IMR-90 (cell line): ENCODE data around the gene EIF2B2.

Experiments used
- CEBPB ChIP-seq: IDR thresholded peaks from 2 replicates; pipeline ENCODE4 v1.6.1; 2012; ENCODE audit warnings: low read depth, low read length, improper control_type of control experiment
- CTCF ChIP-seq: conservative IDR thresholded peaks from 2 replicates; pipeline ENCODE4 v1.5.1; 2012; ENCODE audit warnings: mild to moderate bottlenecking, low read depth, low read length, improper control_type of control experiment
- ELK1 ChIP-seq: fragments of 150-350 bp; IDR thresholded peaks from 2 replicates; pipeline ENCODE4 v1.6.1; 2016; ENCODE audit warnings: low read depth, mild to moderate bottlenecking, low read length, moderate library complexity, borderline replicate concordance
- FOS ChIP-seq: fragments of 150-350 bp; IDR thresholded peaks from 2 replicates; pipeline ENCODE4 v1.6.1; 2016; ENCODE audit warnings: low read depth, low read length
- MXI1 ChIP-seq: IDR thresholded peaks from 2 replicates; pipeline ENCODE4 v1.6.1; 2012; ENCODE audit warnings: low read depth, mild to moderate bottlenecking, low read length, moderate library complexity, borderline replicate concordance
- POLR2A ChIP-seq: IDR thresholded peaks from 2 replicates; pipeline ENCODE4 v1.6.1; 2012; ENCODE audit warnings: mild to moderate bottlenecking, low read depth, low read length
- RCOR1 ChIP-seq: IDR thresholded peaks from 2 replicates; pipeline ENCODE4 v1.6.1; 2012; ENCODE audit warnings: mild to moderate bottlenecking, low read length, improper control_type of control experiment; ENCODE audit not compliant: insufficient replicate concordance
- RFX5 ChIP-seq: IDR thresholded peaks from 2 replicates; pipeline ENCODE4 v1.8.0; 2012; ENCODE audit warnings: low read depth, mild to moderate bottlenecking, low read length, moderate library complexity
- USF2 ChIP-seq: fragments of 150-350 bp; IDR thresholded peaks from 2 replicates; pipeline ENCODE4 v1.6.1; 2017; ENCODE audit warnings: mild to moderate bottlenecking, antibody characterized with exemption, low read length, low read depth

GRCh38 chr14:74984236-74985027, 18.3 kb upstream of the EIF2B2 start:
- no peak for TF ChIP-seq CTCF
- no peak for TF ChIP-seq CEBPB
- no peak for TF ChIP-seq USF2
- TF ChIP-seq POLR2A: no peak
- no peak for TF ChIP-seq ELK1
- TF ChIP-seq MXI1: no peak
- no peak for TF ChIP-seq FOS
- no peak for TF ChIP-seq RCOR1
- no peak for TF ChIP-seq RFX5
